NCI-H2196 (cell line): Measurements from ENCODE around the gene CSRNP2.
"Not testable (repeated sequence)": the region's sequence is repeated elsewhere in the genome, so short reads cannot be mapped to it uniquely, and the experiment has no call there.

Source experiments
- DNase-seq: peaks from one replicate; lab custom pipeline; 2025; ENCODE audit not compliant: unreplicated experiment; lab: John Stamatoyannopoulos, UW

The CSRNP2 gene

GRCh38 chr12:51078346-51078745 lies 5.0 kb downstream of the CSRNP2 start:
- DNase-seq: not testable (repeated sequence)

- DNase-seq: no peak
Measured at GRCh38 chr12:51077930-51078329, 5.5 kb downstream of the CSRNP2 start.

DNA sequence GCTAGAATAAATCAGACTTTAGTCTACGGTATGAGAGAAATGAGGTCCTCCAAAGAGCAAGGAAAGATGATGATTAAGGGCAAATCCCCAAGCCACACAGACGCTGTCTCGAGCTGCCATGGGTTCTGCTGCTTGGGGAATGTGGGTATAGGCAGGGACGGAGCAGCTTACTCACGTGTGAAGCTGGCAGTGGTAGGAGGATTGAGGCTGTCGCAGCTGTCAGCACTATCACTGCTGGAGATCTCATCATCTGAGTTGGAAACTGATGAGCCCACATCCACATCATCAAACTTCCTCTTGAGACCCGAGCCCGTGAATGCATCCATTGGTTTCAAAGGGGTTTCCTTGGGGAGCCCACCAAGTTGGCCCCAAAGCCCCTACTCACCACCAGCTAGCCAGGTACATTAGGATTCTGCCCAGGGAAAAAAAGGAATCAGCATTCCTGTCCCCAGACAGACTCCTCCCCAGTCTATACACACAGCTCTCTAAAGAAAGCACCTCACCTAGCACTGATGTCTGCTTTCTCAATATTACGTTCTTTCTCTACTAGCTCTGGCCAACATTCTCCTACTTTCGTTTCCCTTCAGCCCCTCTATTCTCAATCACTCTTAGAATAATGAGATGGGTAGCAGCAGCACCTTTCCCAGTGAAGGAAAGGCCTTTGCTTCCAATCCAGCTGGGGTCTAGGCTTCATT lies 7.0 kb downstream of the CSRNP2 start:
- DNase-seq: no peak

DNA sequence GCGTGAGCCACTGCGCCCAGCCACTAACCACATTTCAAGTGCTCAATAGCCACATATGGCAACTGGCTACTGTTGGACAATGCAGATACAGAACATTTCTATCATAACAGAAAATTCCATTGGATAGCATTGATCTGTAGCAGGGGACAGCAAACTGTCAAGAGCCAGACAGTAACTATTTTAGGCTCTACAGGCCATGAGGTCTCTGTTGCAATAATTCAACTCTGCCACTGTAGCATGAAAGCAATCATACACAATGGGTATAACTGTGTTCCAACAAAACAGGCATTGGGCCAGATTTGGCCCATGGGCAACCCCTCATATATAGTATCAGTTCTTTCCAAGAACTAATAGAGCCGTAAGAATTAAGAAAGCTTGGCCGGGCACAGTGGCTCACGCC lies 8.0 kb downstream of the CSRNP2 start:
- no peak for DNase-seq

- DNase-seq: no peak
Measured at GRCh38 chr12:51071663-51072062, 11.7 kb downstream of the CSRNP2 start.

GRCh38 chr12:51070004-51070403 lies 13.4 kb downstream of the CSRNP2 start:
- no peak for DNase-seq

DNA sequence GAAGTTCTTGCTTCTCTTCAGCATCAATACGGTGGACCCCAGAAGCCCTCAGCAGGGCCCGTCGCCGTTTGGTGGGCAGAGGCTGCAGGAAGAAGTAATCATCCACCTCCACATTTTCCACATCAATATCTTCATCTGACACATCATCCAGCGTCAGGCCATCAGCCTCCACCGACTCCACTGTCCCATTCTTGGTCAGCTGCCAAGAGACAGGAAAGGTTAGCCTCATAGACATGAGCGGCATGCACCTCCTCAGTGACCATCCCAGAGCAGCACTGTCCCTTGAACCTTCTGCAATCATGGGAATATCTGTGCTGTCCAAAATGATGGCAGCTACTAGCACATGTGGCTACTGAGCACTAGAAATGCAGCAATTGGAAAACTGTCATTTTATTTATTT lies 15.6 kb downstream of the CSRNP2 start:
- no peak for DNase-seq

DNA sequence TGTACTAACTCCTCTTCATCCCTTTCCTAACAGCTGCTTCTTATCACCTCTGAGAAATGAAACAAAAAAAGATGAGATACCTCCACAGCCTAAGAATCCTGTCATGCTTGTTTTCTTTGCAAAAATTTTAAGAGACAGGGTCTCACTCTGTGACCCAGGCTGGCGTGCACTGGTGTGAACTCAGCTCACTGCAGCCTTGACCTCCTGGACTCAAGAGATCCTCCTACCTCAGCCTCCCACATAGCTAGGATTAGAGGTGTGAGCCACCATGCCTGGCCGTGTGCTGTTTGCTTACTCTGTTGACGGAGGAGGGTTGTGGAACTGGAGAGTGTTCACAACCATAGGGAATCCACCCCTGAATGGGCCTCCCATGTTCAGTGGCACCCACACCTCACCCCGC lies 16.2 kb downstream of the CSRNP2 start:
- DNase-seq: no peak

DNA sequence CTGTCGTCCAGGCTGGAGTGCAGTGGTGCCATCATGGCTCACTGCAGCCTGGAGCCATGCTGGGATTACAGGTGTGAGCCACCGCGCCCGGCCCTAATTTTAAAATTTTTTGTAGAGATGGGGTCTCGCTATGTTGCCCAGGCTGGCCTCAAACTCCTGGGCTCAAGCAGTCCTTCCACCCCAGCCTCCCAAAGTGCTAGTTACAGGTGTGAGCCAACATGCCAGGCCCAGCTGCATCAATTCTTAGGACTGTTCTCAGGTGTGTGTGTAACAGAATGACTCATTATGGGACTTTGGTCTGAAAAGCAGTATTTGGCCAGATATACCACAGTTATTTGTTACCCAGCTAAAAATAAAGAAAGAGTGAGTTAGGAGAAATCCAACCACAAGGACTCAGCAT lies 17.9 kb downstream of the CSRNP2 start:
- DNase-seq: no peak

GRCh38 chr12:51062631-51063397 lies 20.6 kb downstream of the CSRNP2 start:
- DNase-seq: no peak

- no peak for DNase-seq
Measured at GRCh38 chr12:51059086-51059485, 24.3 kb downstream of the CSRNP2 start.

DNA sequence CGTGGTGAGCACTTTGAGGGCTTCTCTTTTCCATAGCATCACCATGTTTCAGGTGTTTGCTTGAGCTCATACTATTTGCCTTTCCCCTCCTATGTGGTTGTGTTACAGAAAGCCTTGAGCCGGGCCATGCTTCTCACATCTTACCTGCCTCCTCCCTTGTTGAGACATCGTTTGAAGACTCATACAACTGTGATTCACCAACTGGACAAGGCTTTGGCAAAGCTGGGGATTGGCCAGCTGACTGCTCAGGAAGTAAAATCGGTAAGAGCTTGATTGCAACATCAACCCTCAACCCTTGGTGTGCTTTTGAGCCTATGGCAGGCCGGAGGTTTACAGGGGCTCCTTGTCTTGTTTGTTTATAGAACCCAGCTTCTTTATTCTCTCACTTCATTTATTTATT lies 27.2 kb downstream of the CSRNP2 start:
- no peak for DNase-seq

GRCh38 chr12:51055060-51055459 lies 28.3 kb downstream of the CSRNP2 start:
- no peak for DNase-seq

- DNase-seq: peak; percentile 39
Measured at GRCh38 chr12:51051787-51052186, 31.6 kb downstream of the CSRNP2 start.

GRCh38 chr12:51049525-51049924 lies 33.9 kb downstream of the CSRNP2 start:
- DNase-seq: no peak

DNA sequence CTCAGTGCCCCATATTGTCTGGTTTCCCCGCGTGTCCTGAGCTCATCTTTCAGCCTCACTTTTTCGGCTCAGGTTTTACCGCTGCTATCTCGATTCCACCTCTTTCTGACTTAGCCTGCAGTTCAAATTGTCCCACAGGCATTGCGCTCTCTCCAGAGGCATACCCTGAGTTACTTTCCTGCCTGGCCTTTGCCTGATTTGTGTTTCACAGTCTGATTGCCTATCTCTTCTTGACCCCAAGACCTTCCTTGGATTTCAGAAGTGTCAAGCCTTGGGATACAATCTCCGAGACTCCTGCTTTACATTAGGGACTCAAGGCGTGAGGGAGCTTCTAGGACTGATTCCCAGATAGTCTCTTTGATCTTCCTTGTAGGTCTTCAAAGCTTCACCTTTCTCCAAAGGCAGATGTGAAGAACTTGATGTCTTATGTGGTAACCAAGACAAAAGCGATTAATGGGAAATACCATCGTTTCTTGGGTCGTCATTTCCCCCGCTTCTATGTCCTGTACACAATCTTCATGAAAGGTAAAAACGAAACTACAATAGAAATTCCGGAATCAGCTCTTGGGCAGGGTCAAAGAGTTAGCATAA lies 34.6 kb downstream of the CSRNP2 start:
- DNase-seq: no peak

GRCh38 chr12:51047655-51048540 lies 35.5 kb downstream of the CSRNP2 start, which contains the start of gene LETMD1:
TSS of gene LETMD1 (plus strand) at chr12:51048327. CDS start at chr12:51048357, 30 bp downstream.
- peak; percentile 96 for DNase-seq

DNA sequence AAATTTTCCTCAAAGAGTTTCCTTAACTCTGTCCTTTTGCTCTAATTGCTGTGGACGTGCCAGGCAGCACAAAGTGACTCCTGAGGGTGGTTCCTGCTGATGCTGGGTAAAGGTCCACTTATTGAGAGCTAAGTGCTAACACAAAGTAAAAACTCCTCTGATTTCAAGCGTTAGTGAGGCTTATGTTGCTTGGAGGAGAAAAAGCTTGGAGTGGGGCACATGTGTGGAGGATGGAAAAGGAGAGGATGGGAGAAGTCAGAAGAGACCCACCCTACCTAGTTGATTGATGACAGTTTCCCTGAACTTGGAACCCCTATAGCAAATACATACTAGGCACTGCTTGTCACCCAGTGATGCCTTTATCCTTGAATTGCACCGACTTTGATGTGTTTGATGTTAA lies 47.1 kb downstream of the CSRNP2 start:
- DNase-seq: no peak

- no peak for DNase-seq
Measured at GRCh38 chr12:51033457-51034089, 49.8 kb downstream of the CSRNP2 start.

- DNase-seq: no peak
Measured at GRCh38 chr12:51033048-51033447, 50.3 kb downstream of the CSRNP2 start.

GRCh38 chr12:51028813-51029150 lies 54.6 kb downstream of the CSRNP2 start:
- DNase-seq: no peak
